ENCODE results near the gene DNM3. TPM values are rescaled to one million over a fixed set of nuclear protein-coding genes. Genes with fewer than 3 reads are reported as not detected.

The DNM3 gene
- total and polyA plus RNA-seq, 2 experiments from 2014 or later = 5.2 to 12.2 TPM

GRCh38 chr1:172324086-172324485 lies 482.8 kb downstream of the DNM3 start:
- Histone ChIP-seq H3K4me1 (ENCODE audit: insufficient read depth) (no peaks in the 10 kb centered on the region), H4K20me1 (replicated peaks; ENCODE audit: insufficient read depth) (no peaks in the 10 kb centered on the region), H3K4me2 (no peak overlapping the region), H3K27ac (ENCODE audit: low read depth) (no peak overlapping the region), H3K9me2 (ENCODE audit: insufficient read depth) (no peaks in the 10 kb centered on the region), H3F3A (replicated peaks; ENCODE audit: low read depth) (no peaks in the 10 kb centered on the region), H3K79me2 (replicated peaks; ENCODE audit: insufficient read depth) (no peaks in the 10 kb centered on the region), H3K36me3 (ENCODE audit: insufficient read depth) (no peaks in the 10 kb centered on the region), H3K4me3 (no peak overlapping the region), H2AFZ (no peak overlapping the region), H3K27me3 (ENCODE audit: insufficient read depth) (no peaks in the 10 kb centered on the region)
- no peaks in the 10 kb centered on the region for H3K9me3 Mint-ChIP-seq
- no peak overlapping the region for H3K27ac Mint-ChIP-seq
- H3K36me3 Mint-ChIP-seq (ENCODE audit: low read depth) = no peaks in the 10 kb centered on the region
- no peak overlapping the region for H3K4me3 Mint-ChIP-seq
- no peak for TF ChIP-seq POLR2AphosphoS5 (IDR thresholded peaks at IDR 0.05; ENCODE audit: low read depth)
- no peak for TF ChIP-seq NANOG (IDR thresholded peaks at IDR 0.05; ENCODE audit: borderline replicate concordance)
- no peak for TF ChIP-seq CREB1 (CRISPR knock-in tag; IDR thresholded peaks at IDR 0.05; ENCODE audit: low read depth)
- no peak for TF ChIP-seq STAT1 (IDR thresholded peaks at IDR 0.05; ENCODE audit: unreplicated experiment)
- TF ChIP-seq ZNF114 (CRISPR knock-in tag; IDR thresholded peaks at IDR 0.05) = no peak
- no peak for TF ChIP-seq ETS1 (IDR thresholded peaks at IDR 0.05)
- no peak for TF ChIP-seq ZNF331 (CRISPR knock-in tag; IDR thresholded peaks at IDR 0.05; ENCODE audit: low read depth)
- TF ChIP-seq, protein P1, sequence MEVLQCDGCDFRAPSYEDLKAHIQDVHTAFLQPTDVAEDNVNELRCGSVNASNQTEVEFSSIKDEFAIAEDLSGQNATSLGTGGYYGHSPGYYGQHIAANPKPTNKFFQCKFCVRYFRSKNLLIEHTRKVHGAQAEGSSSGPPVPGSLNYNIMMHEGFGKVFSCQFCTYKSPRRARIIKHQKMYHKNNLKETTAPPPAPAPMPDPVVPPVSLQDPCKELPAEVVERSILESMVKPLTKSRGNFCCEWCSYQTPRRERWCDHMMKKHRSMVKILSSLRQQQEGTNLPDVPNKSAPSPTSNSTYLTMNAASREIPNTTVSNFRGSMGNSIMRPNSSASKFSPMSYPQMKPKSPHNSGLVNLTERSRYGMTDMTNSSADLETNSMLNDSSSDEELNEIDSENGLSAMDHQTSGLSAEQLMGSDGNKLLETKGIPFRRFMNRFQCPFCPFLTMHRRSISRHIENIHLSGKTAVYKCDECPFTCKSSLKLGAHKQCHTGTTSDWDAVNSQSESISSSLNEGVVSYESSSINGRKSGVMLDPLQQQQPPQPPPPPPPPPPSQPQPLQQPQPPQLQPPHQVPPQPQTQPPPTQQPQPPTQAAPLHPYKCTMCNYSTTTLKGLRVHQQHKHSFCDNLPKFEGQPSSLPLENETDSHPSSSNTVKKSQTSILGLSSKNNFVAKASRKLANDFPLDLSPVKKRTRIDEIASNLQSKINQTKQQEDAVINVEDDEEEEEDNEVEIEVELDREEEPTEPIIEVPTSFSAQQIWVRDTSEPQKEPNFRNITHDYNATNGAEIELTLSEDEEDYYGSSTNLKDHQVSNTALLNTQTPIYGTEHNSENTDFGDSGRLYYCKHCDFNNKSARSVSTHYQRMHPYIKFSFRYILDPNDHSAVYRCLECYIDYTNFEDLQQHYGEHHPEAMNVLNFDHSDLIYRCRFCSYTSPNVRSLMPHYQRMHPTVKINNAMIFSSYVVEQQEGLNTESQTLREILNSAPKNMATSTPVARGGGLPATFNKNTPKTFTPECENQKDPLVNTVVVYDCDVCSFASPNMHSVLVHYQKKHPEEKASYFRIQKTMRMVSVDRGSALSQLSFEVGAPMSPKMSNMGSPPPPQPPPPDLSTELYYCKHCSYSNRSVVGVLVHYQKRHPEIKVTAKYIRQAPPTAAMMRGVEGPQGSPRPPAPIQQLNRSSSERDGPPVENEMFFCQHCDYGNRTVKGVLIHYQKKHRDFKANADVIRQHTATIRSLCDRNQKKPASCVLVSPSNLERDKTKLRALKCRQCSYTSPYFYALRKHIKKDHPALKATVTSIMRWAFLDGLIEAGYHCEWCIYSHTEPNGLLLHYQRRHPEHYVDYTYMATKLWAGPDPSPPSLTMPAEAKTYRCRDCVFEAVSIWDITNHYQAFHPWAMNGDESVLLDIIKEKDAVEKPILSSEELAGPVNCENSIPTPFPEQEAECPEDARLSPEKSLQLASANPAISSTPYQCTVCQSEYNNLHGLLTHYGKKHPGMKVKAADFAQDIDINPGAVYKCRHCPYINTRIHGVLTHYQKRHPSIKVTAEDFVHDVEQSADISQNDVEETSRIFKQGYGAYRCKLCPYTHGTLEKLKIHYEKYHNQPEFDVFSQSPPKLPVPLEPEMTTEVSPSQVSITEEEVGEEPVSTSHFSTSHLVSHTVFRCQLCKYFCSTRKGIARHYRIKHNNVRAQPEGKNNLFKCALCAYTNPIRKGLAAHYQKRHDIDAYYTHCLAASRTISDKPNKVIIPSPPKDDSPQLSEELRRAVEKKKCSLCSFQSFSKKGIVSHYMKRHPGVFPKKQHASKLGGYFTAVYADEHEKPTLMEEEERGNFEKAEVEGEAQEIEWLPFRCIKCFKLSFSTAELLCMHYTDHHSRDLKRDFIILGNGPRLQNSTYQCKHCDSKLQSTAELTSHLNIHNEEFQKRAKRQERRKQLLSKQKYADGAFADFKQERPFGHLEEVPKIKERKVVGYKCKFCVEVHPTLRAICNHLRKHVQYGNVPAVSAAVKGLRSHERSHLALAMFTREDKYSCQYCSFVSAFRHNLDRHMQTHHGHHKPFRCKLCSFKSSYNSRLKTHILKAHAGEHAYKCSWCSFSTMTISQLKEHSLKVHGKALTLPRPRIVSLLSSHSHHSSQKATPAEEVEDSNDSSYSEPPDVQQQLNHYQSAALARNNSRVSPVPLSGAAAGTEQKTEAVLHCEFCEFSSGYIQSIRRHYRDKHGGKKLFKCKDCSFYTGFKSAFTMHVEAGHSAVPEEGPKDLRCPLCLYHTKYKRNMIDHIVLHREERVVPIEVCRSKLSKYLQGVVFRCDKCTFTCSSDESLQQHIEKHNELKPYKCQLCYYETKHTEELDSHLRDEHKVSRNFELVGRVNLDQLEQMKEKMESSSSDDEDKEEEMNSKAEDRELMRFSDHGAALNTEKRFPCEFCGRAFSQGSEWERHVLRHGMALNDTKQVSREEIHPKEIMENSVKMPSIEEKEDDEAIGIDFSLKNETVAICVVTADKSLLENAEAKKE (CRISPR knock-in tag; IDR thresholded peaks at IDR 0.05) = no peak
- no peak for DNase-seq (ENCODE audit: low spot score)
- ATAC-seq = no peak
- H3K27me3 Mint-ChIP-seq (ENCODE audit: insufficient read depth, low read depth, poor library complexity) = no peaks in the 10 kb centered on the region
- no peaks in the 10 kb centered on the region; the same call in 2 of the 3 replicates for H3K4me1 Mint-ChIP-seq
